ENCODE results near the gene STAG3. TPM values are rescaled to one million over a fixed set of nuclear protein-coding genes. Genes with fewer than 3 reads are reported as not detected.

STAG3 gene
- total and polyA plus RNA-seq, 9 of the 15 experiments (the other 6 are each of a cell fraction or from before 2014, with no cell fraction given), result 0.54 to 2.5 (median 1.7) TPM

DNA sequence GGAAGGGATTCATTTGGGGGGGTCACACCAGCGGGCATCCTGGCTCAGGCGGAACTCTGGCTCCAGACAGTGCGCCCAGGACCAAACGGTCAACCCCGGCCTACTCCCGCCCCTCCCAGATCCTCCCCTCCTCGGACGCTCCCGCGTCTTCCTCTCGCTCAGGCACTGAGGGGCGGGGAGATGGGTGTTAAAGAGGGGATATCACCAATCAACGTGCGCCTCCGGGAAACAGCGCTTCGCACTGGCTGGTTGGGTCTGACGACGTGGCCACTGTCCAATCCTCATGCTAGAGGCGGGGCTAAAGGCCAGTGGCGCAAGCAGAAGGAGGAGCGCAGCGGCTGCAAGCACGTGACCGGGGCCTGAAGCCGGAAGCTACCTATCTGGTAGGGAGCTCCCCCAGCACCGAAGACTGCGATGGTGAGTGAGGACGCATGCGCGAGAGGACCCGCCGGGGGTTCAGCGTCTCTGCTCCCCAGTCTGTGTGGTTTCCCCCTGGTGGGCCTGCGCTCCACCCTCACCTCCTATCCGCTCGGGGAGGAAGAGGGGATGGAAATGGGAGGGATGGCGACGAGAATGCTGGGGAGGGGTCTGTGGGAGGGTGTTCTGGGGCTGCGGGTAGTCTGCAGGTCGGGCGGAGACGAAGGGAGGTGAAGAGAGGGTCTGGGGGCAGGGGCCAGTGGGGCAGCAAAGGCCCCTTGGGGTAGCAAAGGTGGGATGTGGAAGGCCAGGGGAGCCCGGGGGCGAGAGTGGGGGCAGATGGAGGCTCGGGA lies 29.0 kb upstream of the STAG3 start, which contains the start of gene LAMTOR4 (continued):
- TF ChIP-seq HMG20A (CRISPR knock-in tag; conservative IDR thresholded peaks at IDR 0.05) (no peak), KLF13 (tag; IDR thresholded peaks at IDR 0.05; ENCODE audit: borderline replicate concordance, low read depth) (no peak), HEY1 (CRISPR knock-in tag; IDR thresholded peaks at IDR 0.05; ENCODE audit: borderline replicate concordance) (no peak), TCF7L2 (IDR thresholded peaks at IDR 0.05; ENCODE audit: low read depth, low read length) (0 out of 2 replicates have a peak, but pooled peaks have one; percentile 29), SIN3B (IDR thresholded peaks at IDR 0.05; ENCODE audit: low read depth) (no peak), ZNF316 (IDR thresholded peaks at IDR 0.05) (no peak), KLF10 (CRISPR knock-in tag; IDR thresholded peaks at IDR 0.05) (no peak), EP400 (IDR thresholded peaks at IDR 0.05) (peak; percentile 74), PHTF2 (CRISPR knock-in tag; IDR thresholded peaks at IDR 0.05) (no peak), BRCA1 (IDR thresholded peaks at IDR 0.05) (no peak), BRCA1 (CRISPR knock-in tag; IDR thresholded peaks at IDR 0.05) (no peak), ELF4 (CRISPR knock-in tag; IDR thresholded peaks at IDR 0.05) (peak; percentile 77), SMAD4 (CRISPR knock-in tag; conservative IDR thresholded peaks at IDR 0.05) (peak; percentile 54; the same call in 1 of the 2 replicates), SMAD1 (IDR thresholded peaks at IDR 0.05; ENCODE audit: low read depth, low read length, partially characterized antibody) (peak; percentile 67), BACH1 (tag; IDR thresholded peaks at IDR 0.05) (no peak), SIX5 (IDR thresholded peaks at IDR 0.05; ENCODE audit: borderline replicate concordance in 1 of 2, insufficient read depth in 1 of 2, low read depth in 1 of 2, low read length in 2 of 2) (no peak), MTF1 (CRISPR knock-in tag; IDR thresholded peaks at IDR 0.05; ENCODE audit: borderline replicate concordance) (no peak), CBX1 (IDR thresholded peaks at IDR 0.05; ENCODE audit: low read depth) (peak; percentile 63; the same call in 1 of the 2 replicates), SAP30 (IDR thresholded peaks at IDR 0.05; ENCODE audit: borderline replicate concordance, insufficient read depth, low read depth, low read length, poor library complexity, severe bottlenecking) (no peak), SMARCB1 (IDR thresholded peaks at IDR 0.05; ENCODE audit: insufficient read length, low read depth) (no peak), RAD21 (CRISPR knock-in tag; conservative IDR thresholded peaks at IDR 0.05 in 1 of 2, IDR thresholded peaks at IDR 0.05 in 1 of 2) (no peak), CREBBP (IDR thresholded peaks at IDR 0.05; ENCODE audit: low read depth, low read length) (no peak), ZNF354B (CRISPR knock-in tag; IDR thresholded peaks at IDR 0.05) (no peak)
- TF ChIP-seq, protein P1, sequence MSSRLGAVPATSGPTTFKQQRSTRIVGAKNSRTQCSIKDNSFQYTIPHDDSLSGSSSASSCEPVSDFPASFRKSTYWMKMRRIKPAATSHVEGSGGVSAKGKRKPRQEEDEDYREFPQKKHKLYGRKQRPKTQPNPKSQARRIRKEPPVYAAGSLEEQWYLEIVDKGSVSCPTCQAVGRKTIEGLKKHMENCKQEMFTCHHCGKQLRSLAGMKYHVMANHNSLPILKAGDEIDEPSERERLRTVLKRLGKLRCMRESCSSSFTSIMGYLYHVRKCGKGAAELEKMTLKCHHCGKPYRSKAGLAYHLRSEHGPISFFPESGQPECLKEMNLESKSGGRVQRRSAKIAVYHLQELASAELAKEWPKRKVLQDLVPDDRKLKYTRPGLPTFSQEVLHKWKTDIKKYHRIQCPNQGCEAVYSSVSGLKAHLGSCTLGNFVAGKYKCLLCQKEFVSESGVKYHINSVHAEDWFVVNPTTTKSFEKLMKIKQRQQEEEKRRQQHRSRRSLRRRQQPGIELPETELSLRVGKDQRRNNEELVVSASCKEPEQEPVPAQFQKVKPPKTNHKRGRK (tag; IDR thresholded peaks at IDR 0.05), result no peak
- TF ChIP-seq, protein P2, sequence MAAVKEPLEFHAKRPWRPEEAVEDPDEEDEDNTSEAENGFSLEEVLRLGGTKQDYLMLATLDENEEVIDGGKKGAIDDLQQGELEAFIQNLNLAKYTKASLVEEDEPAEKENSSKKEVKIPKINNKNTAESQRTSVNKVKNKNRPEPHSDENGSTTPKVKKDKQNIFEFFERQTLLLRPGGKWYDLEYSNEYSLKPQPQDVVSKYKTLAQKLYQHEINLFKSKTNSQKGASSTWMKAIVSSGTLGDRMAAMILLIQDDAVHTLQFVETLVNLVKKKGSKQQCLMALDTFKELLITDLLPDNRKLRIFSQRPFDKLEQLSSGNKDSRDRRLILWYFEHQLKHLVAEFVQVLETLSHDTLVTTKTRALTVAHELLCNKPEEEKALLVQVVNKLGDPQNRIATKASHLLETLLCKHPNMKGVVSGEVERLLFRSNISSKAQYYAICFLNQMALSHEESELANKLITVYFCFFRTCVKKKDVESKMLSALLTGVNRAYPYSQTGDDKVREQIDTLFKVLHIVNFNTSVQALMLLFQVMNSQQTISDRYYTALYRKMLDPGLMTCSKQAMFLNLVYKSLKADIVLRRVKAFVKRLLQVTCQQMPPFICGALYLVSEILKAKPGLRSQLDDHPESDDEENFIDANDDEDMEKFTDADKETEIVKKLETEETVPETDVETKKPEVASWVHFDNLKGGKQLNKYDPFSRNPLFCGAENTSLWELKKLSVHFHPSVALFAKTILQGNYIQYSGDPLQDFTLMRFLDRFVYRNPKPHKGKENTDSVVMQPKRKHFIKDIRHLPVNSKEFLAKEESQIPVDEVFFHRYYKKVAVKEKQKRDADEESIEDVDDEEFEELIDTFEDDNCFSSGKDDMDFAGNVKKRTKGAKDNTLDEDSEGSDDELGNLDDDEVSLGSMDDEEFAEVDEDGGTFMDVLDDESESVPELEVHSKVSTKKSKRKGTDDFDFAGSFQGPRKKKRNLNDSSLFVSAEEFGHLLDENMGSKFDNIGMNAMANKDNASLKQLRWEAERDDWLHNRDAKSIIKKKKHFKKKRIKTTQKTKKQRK (IDR thresholded peaks at IDR 0.05; ENCODE audit: borderline replicate concordance, low read depth, low read length), result peak; percentile 83

Data from K562 (cell line).